GM12878 (cell line): ENCODE results near the gene CTDP1. TPM values are rescaled to one million over a fixed set of nuclear protein-coding genes. Genes with fewer than 3 reads are reported as not detected.

Source experiments
- ATAC-seq: fragments of 200-7000 bp; cut with Tn5 transposase; 3 replicates; pipeline ENCODE4 v1.9.1; 2020; ENCODE audit warnings: mild to moderate bottlenecking, moderate library complexity
- BruUV-seq: library from RNA; stranded (reverse); fragments of 400-500 nt; replicated peaks from 2 replicates; lab custom pipeline; 2021; lab: Mats Ljungman, UMichigan
- CTCF ChIA-PET: fragments of 300-600 bp; sonication (Branson Sonifier 250); formaldehyde crosslinking; extraction: SDS; loops from one replicate; lab custom pipeline; 2021; ENCODE audit warnings: inconsistent platforms; lab: Yijun Ruan, JAX
- POLR2A ChIA-PET: fragments of 350-600 bp; formaldehyde crosslinking; extraction: SDS; loops from one replicate; lab custom pipeline; 2021; ENCODE audit warnings: inconsistent platforms; lab: Charles Lee
- RAD21 ChIA-PET: fragments of 300-600 bp; sonication (Branson Sonifier 250); formaldehyde crosslinking; loops from one replicate; lab custom pipeline; 2023; ENCODE audit warnings: antibody characterized with exemption; ENCODE audit not compliant: unreplicated experiment; lab: Charles Lee
- SMC1A ChIA-PET: fragments of 300-600 bp; sonication (Branson Sonifier 250); formaldehyde crosslinking; loops from one replicate; lab custom pipeline; 2023; ENCODE audit not compliant: unreplicated experiment, uncharacterized antibody; lab: Charles Lee
- DNase-seq: peaks from one replicate; pipeline ENCODE4 v3.0.0-alpha.2; 2011; ENCODE audit warnings: low read depth, low spot score
- FAIRE-seq: peaks from 3 replicates; lab custom pipeline; 2011; peaks lifted over from hg19 to GRCh38; lab: Jason Lieb, UNC
- H2AFZ ChIP-seq: 2 replicates; pipeline ENCODE4 v1.6.0; 2011; ENCODE audit warnings: low read depth, low read length, control low read depth; ENCODE audit not compliant: control insufficient read depth
- H3K27ac ChIP-seq: 2 replicates; pipeline ENCODE4 v1.5.1; 2011; ENCODE audit warnings: control low read depth; ENCODE audit not compliant: control insufficient read depth, insufficient read depth
- H3K27me3 ChIP-seq, 2 experiments: replicated peaks in 1 of 2; 2 replicates each; pipeline versions ENCODE4 v1.6.0 to v1.6.1; 2011; ENCODE audit warnings: low read length in 1 of 2; ENCODE audit not compliant: control insufficient read depth in 2 of 2, insufficient read depth in 2 of 2
- H3K36me3 ChIP-seq, 2 experiments: 2 replicates each; pipeline ENCODE4 v1.5.1; 2011; ENCODE audit warnings: low read length in 1 of 2; ENCODE audit not compliant: control insufficient read depth in 2 of 2, insufficient read depth in 2 of 2
- H3K4me1 ChIP-seq: 2 replicates; pipeline ENCODE4 v1.6.1; 2011; ENCODE audit warnings: mild to moderate bottlenecking, low read length, moderate library complexity, mixed read lengths; ENCODE audit not compliant: control insufficient read depth, insufficient read depth
- H3K4me2 ChIP-seq: 2 replicates; pipeline ENCODE4 v1.6.0; 2011; ENCODE audit warnings: control low read depth; ENCODE audit not compliant: control insufficient read depth, insufficient read depth
- H3K4me3 ChIP-seq: fragments of 200-600 bp; sonication (generic); 2 replicates; pipeline ENCODE4 v1.5.1; 2016
- H3K79me2 ChIP-seq: 2 replicates; pipeline ENCODE4 v1.6.0; 2011; ENCODE audit warnings: low read length; ENCODE audit not compliant: control insufficient read depth, insufficient read depth
- H3K9ac ChIP-seq: 2 replicates; pipeline ENCODE4 v1.8.0; 2011; ENCODE audit warnings: low read length, control low read depth, mixed read lengths; ENCODE audit not compliant: control insufficient read depth, insufficient read depth
- H3K9me3 ChIP-seq: replicated peaks from 3 replicates; pipeline ENCODE4 v1.5.1; 2011; ENCODE audit warnings: mild to moderate bottlenecking, low read length; ENCODE audit not compliant: control insufficient read depth, insufficient read depth
- H4K20me1 ChIP-seq: 2 replicates; pipeline ENCODE4 v1.6.0; 2011; ENCODE audit not compliant: control insufficient read depth, insufficient read depth
- BACH1 ChIP-seq: fragments of 450-650 bp; IDR thresholded peaks from 2 replicates; pipeline ENCODE4 v1.6.1; 2017; ENCODE audit warnings: mild to moderate bottlenecking, borderline replicate concordance
- BHLHE40 ChIP-seq, 2 experiments: fragments of 450-650 bp in 1 of 2; IDR thresholded peaks; 2 replicates each; pipeline ENCODE4 v1.6.1; 2011 to 2017; ENCODE audit warnings: low read depth in 2 of 2, borderline replicate concordance in 1 of 2, improper control_type of control experiment in 1 of 2, low read length in 1 of 2, mild to moderate bottlenecking in 1 of 2
- EGR1 ChIP-seq, 2 experiments: IDR thresholded peaks; 1 replicate in 1 of 2; 2 replicates in 1 of 2; pipeline ENCODE4 v1.6.1; 2011 to 2012; ENCODE audit warnings: low read depth in 2 of 2, low read length in 2 of 2, borderline replicate concordance in 1 of 2, mild to moderate bottlenecking in 1 of 2, moderate library complexity in 1 of 2
- FOS ChIP-seq: IDR thresholded peaks from 3 replicates; pipeline ENCODE4 v1.6.1; 2011; ENCODE audit warnings: borderline replicate concordance; ENCODE audit not compliant: insufficient read length; ENCODE audit errors: extremely low read depth
- NR2C2 ChIP-seq: IDR thresholded peaks from 2 replicates; pipeline ENCODE4 v1.6.1; 2011; ENCODE audit warnings: borderline replicate concordance, low read depth; ENCODE audit not compliant: control insufficient read depth, insufficient read length
- PAX8 ChIP-seq: fragments of 450-650 bp; IDR thresholded peaks from 2 replicates; pipeline ENCODE4 v1.6.1; 2017; ENCODE audit warnings: mild to moderate bottlenecking, moderate library complexity
- PKNOX1 ChIP-seq: fragments of 450-650 bp; IDR thresholded peaks from 2 replicates; pipeline ENCODE4 v1.6.1; 2016; ENCODE audit warnings: mild to moderate bottlenecking
- RUNX3 ChIP-seq: IDR thresholded peaks from 2 replicates; pipeline ENCODE4 v1.6.1; 2012; ENCODE audit warnings: low read length, inconsistent platforms
- SMAD5 ChIP-seq: IDR thresholded peaks from 2 replicates; pipeline ENCODE4 v1.6.1; 2016; ENCODE audit warnings: antibody characterized with exemption, low read depth
- SMARCA5 ChIP-seq: fragments of 450-650 bp; IDR thresholded peaks from 2 replicates; pipeline ENCODE4 v1.6.1; 2017; ENCODE audit warnings: mild to moderate bottlenecking
- SREBF2 ChIP-seq: IDR thresholded peaks from 2 replicates; pipeline ENCODE4 v1.6.1; 2012; ENCODE audit warnings: mild to moderate bottlenecking, low read length
- STAT3 ChIP-seq: IDR thresholded peaks from 2 replicates; pipeline ENCODE4 v1.6.1; 2011; ENCODE audit warnings: low read depth, low read length, improper control_type of control experiment
- WGBS: methylation state at CpG from one replicate; pipeline ENCODE4 v1.1.6; 2016; ENCODE audit warnings: low lambda C conversion rate; ENCODE audit not compliant: insufficient replicate concordance, insufficient coverage; ENCODE audit errors: missing lambda C conversion rate; 5-methylcytosine and 5-hydroxymethylcytosine counted together
- in situ Hi-C: fragments of 300-500 bp; cut with MboI; formaldehyde crosslinking; loops from 9 replicates; pipeline ENCODE4 v1.14.3; 2018; ENCODE audit warnings: mixed read lengths
- intact Hi-C: fragments of 100-400 bp; cut with micrococcal nuclease; formaldehyde crosslinking; loops from one replicate; pipeline ENCODE4 v1.14.2; 2022; ENCODE audit not compliant: unreplicated experiment
- polyA plus RNA-seq, 11 experiments: library from polyadenylated mRNA; depleted of rRNA in 4 of 11; unstranded in 6 of 11; stranded (reverse) in 5 of 11; fragments of >200 nt; fragmentation: Nextera tagmentation in 4 of 11; fragmentation: Illumina TruSeq in 1 of 11; extraction: Ambion mirVana in 4 of 11; extraction: Trizol in 1 of 11; gene quantifications; 1 replicate in 1 of 11; 2 replicates in 10 of 11; pipeline versions ENCODE4 v1.2.1 to v1.2.3, GENCODE V29; 2011 to 2016; ENCODE audit warnings: inconsistent platforms in 2 of 11, missing spikeins in 2 of 11, low read depth in 1 of 11
- total RNA-seq, 4 experiments: library from RNA; depleted of rRNA in 3 of 4; stranded (reverse); fragments of >200 nt in 3 of 4; fragmentation: Illumina TruSeq in 1 of 4; extraction: Trizol in 1 of 4; gene quantifications; 2 replicates each; pipeline versions ENCODE4 v1.2.1 to v1.2.3, GENCODE V29; 2013 to 2021
- TF ChIP-seq, protein P1 (sequence below): IDR thresholded peaks from 2 replicates; pipeline ENCODE4 v1.6.1; 2012; ENCODE audit warnings: improper control_type of control experiment, low read depth, low read length; ENCODE audit not compliant: insufficient replicate concordance
- TF ChIP-seq, protein P2 (sequence below), 3 experiments: IDR thresholded peaks in 2 of 3; conservative IDR thresholded peaks in 1 of 3; 2 replicates each; pipeline ENCODE4 v1.5.1; 2011; ENCODE audit warnings: low read depth in 3 of 3, low read length in 3 of 3, mild to moderate bottlenecking in 3 of 3, control low read depth in 2 of 3, moderate library complexity in 2 of 3, inconsistent platforms in 1 of 3, mixed read lengths in 1 of 3; ENCODE audit not compliant: control insufficient read depth in 2 of 3, insufficient read depth in 1 of 3; ENCODE audit errors: extremely low read depth in 1 of 3

CTDP1 gene
- total and polyA plus RNA-seq, 10 of the 15 experiments (the other 5 are each of a cell fraction or from before 2014, with no cell fraction given): 0.32 to 31.3 (median 8.8) TPM

DNA sequence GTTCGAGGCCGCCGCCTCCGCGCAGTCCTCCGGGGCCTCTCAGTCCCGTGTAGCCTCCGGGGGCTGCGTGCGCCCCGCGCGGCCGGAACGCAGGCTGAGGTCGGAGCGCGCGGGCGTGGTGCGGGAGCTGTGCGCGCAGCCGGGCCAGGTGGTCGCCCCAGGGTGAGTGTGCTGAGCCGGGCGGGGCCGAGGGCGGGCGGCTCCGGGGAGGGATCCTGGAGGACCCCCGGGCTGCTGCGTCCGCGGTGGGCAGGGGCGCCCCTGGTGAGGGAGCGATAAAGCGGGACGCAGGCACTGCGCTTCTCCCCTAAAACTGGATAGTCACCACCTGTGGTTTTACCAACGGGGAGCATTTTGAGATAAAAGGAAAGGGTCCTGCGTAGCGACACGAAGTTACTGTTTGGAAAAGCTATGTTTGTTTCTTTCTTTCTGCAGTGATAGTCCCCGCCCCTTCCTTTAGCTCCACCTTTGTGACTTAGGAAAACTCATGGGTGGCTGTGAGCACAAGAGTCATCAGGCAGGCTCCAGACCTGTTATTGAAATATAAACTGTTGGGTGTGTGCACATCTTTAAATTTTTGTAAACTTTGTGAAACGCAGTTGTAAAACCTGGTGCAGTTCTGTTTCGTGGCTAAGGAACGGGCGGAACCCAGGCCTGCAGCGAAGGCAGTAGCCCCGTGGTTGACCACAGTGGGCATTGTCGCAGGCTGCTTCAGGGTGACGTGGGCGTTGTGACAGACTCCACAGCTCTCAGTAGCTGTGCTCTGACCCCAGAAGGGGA lies 687 bp downstream of the CTDP1 start:
- DNase-seq (no peak), FAIRE-seq (no peak), ATAC-seq (no peak)
- H3K79me2 ChIP-seq: peaks cover 68% of the 10 kb centered on the region
- H4K20me1 ChIP-seq: peaks cover 2% of the 10 kb centered on the region; the same call in 1 of the 2 replicates
- intact Hi-C loops (loop anchor here (2.0 to 10.0 kb wide), 3 partner anchors 283 to 465 kb away; partner anchors contain the start of gene TXNL4A), in situ Hi-C loops (loop anchor here (5.0 kb wide), 2 partner anchors 277 to 357 kb away; no protein-coding TSS in a partner anchor)
- no peak overlapping the region for H2AFZ ChIP-seq
- peak overlapping the region; percentile 95 for H3K4me2 ChIP-seq
- H3K27me3 ChIP-seq: no peaks in the 10 kb centered on the region
- H3K4me3 ChIP-seq: peak overlapping the region; percentile 61
- SMC1A ChIA-PET: interaction anchor here (1.2 kb wide), 1 partner anchor 28 kb away, joined by 5 read pairs; no protein-coding TSS in a partner anchor
- H3K4me1 ChIP-seq: peaks cover 33% of the 10 kb centered on the region
- H3K27ac ChIP-seq: peak overlapping the region; percentile 98
- under 1% methylated on average over 47 of the region's 54 CpGs for WGBS
- CTCF ChIA-PET: no interaction called here
- POLR2A ChIA-PET: interaction anchor here (0.9 kb wide), 1 partner anchor 353 kb away, joined by 3 read pairs; no protein-coding TSS in a partner anchor
- TSS peak; percentile 52 for BruUV-seq
- H3K36me3 ChIP-seq: peaks cover 0 to 5% of the 10 kb centered on the region in 2 experiments; a peak in 2 of 4 replicates
- peak overlapping the region; percentile 82 for H3K9ac ChIP-seq
- no peaks in the 10 kb centered on the region; the same call in 2 of the 3 replicates for H3K9me3 ChIP-seq
- TF ChIP-seq PAX8 (no peak), RUNX3 (peak; percentile 61), STAT3 (no peak), NR2C2 (no peak), BHLHE40 (IDR thresholded peaks at IDR 0.05; ENCODE audit: borderline replicate concordance in 1 of 2, low read depth in 2 of 2, low read length in 1 of 2) (no peak), SREBF2 (no peak), SMAD5 (no peak), PKNOX1 (no peak), BACH1 (0 out of 2 replicates have a peak, but pooled peaks have one; percentile 7), FOS (no peak), SMARCA5 (0 out of 2 replicates have a peak, but pooled peaks have one; percentile 84), EGR1 (IDR thresholded peaks at IDR 0.05; ENCODE audit: borderline replicate concordance in 1 of 2, low read depth in 2 of 2, low read length in 2 of 2) (peak in 1 of 2 experiments; percentile 50; a peak in 1 of 3 replicates)
- TF ChIP-seq, protein P1, sequence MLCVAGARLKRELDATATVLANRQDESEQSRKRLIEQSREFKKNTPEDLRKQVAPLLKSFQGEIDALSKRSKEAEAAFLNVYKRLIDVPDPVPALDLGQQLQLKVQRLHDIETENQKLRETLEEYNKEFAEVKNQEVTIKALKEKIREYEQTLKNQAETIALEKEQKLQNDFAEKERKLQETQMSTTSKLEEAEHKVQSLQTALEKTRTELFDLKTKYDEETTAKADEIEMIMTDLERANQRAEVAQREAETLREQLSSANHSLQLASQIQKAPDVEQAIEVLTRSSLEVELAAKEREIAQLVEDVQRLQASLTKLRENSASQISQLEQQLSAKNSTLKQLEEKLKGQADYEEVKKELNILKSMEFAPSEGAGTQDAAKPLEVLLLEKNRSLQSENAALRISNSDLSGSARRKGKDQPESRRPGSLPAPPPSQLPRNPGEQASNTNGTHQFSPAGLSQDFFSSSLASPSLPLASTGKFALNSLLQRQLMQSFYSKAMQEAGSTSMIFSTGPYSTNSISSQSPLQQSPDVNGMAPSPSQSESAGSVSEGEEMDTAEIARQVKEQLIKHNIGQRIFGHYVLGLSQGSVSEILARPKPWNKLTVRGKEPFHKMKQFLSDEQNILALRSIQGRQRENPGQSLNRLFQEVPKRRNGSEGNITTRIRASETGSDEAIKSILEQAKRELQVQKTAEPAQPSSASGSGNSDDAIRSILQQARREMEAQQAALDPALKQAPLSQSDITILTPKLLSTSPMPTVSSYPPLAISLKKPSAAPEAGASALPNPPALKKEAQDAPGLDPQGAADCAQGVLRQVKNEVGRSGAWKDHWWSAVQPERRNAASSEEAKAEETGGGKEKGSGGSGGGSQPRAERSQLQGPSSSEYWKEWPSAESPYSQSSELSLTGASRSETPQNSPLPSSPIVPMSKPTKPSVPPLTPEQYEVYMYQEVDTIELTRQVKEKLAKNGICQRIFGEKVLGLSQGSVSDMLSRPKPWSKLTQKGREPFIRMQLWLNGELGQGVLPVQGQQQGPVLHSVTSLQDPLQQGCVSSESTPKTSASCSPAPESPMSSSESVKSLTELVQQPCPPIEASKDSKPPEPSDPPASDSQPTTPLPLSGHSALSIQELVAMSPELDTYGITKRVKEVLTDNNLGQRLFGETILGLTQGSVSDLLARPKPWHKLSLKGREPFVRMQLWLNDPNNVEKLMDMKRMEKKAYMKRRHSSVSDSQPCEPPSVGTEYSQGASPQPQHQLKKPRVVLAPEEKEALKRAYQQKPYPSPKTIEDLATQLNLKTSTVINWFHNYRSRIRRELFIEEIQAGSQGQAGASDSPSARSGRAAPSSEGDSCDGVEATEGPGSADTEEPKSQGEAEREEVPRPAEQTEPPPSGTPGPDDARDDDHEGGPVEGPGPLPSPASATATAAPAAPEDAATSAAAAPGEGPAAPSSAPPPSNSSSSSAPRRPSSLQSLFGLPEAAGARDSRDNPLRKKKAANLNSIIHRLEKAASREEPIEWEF: no peak
- TF ChIP-seq, protein P2, sequence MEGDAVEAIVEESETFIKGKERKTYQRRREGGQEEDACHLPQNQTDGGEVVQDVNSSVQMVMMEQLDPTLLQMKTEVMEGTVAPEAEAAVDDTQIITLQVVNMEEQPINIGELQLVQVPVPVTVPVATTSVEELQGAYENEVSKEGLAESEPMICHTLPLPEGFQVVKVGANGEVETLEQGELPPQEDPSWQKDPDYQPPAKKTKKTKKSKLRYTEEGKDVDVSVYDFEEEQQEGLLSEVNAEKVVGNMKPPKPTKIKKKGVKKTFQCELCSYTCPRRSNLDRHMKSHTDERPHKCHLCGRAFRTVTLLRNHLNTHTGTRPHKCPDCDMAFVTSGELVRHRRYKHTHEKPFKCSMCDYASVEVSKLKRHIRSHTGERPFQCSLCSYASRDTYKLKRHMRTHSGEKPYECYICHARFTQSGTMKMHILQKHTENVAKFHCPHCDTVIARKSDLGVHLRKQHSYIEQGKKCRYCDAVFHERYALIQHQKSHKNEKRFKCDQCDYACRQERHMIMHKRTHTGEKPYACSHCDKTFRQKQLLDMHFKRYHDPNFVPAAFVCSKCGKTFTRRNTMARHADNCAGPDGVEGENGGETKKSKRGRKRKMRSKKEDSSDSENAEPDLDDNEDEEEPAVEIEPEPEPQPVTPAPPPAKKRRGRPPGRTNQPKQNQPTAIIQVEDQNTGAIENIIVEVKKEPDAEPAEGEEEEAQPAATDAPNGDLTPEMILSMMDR (IDR thresholded peaks at IDR 0.05 in 2 of 3, conservative IDR thresholded peaks at IDR 0.05 in 1 of 3; ENCODE audit: control insufficient read depth in 2 of 3, extremely low read depth in 1 of 3, insufficient read depth in 1 of 3, low read depth in 3 of 3, low read length in 3 of 3): 0 out of 6 replicates have a peak, but pooled peaks of 1 of the 3 experiments have one; percentile 0
- RAD21 ChIA-PET: no interaction called here
